Suppressor macrophage (primary cell): ENCODE measurements around the gene EXOSC2.
A peak's percentile ranks its signal among the peaks of the same experiment; 100 is the strongest.

Experiments
- DNase-seq, 4 experiments: peaks; one replicate each; pipeline ENCODE4 v3.0.0-alpha.2; 2020 to 2022

Gene EXOSC2

GRCh38 chr9:130698514-130698913 is 4.9 kb downstream of the EXOSC2 start:
- no peak for DNase-seq

- DNase-seq = no peak
These were observed 5.5 kb downstream of the EXOSC2 start for GRCh38 chr9:130699047-130699446.

- DNase-seq = peak; percentile 75 to 87 (median 78)
These were observed 7.8 kb downstream of the EXOSC2 start for GRCh38 chr9:130701059-130702022.

- DNase-seq = no peak
These were observed 9.9 kb downstream of the EXOSC2 start for GRCh38 chr9:130703501-130703900.

GRCh38 chr9:130707225-130707976 is 13.8 kb downstream of the EXOSC2 start:
- peak; percentile 77 to 87 (median 82) for DNase-seq

GRCh38 chr9:130710822-130711352 is 17.3 kb downstream of the EXOSC2 start:
- DNase-seq = no peak

GRCh38 chr9:130711469-130711868 is 17.9 kb downstream of the EXOSC2 start:
- no peak for DNase-seq

GRCh38 chr9:130712564-130713285 is 19.1 kb downstream of the EXOSC2 start:
- DNase-seq = peak; percentile 98 to 99 (median 99)

- DNase-seq = peak; percentile 70 to 82 (median 74)
These were observed 19.8 kb downstream of the EXOSC2 start for GRCh38 chr9:130713286-130713960.

- DNase-seq = no peak
These were observed 21.1 kb downstream of the EXOSC2 start for GRCh38 chr9:130714586-130715110.

- DNase-seq = no peak
These were observed 21.7 kb downstream of the EXOSC2 start for GRCh38 chr9:130715270-130715669.

GRCh38 chr9:130718562-130718961 is 25.0 kb downstream of the EXOSC2 start:
- DNase-seq = no peak

- no peak for DNase-seq
These were observed 27.2 kb downstream of the EXOSC2 start for GRCh38 chr9:130720762-130721161.

GRCh38 chr9:130728721-130729120 is 35.1 kb downstream of the EXOSC2 start:
- DNase-seq = no peak

- DNase-seq = no peak
These were observed 35.6 kb downstream of the EXOSC2 start for GRCh38 chr9:130729145-130729544.

- no peak for DNase-seq
These were observed 37.8 kb downstream of the EXOSC2 start for GRCh38 chr9:130731355-130731754.

GRCh38 chr9:130732136-130732535 is 38.6 kb downstream of the EXOSC2 start:
- DNase-seq = no peak

- no peak for DNase-seq
These were observed 39.2 kb downstream of the EXOSC2 start for GRCh38 chr9:130732793-130733221.

- no peak for DNase-seq
These were observed 42.0 kb downstream of the EXOSC2 start for GRCh38 chr9:130735566-130735965.

- no peak for DNase-seq
These were observed 43.3 kb downstream of the EXOSC2 start for GRCh38 chr9:130736834-130737233.

- DNase-seq = no peak
These were observed 44.7 kb downstream of the EXOSC2 start for GRCh38 chr9:130738281-130738680.

- DNase-seq = no peak
These were observed 45.5 kb downstream of the EXOSC2 start for GRCh38 chr9:130739081-130739480.
